Measurements from ENCODE around the gene TDRD7.

DNA sequence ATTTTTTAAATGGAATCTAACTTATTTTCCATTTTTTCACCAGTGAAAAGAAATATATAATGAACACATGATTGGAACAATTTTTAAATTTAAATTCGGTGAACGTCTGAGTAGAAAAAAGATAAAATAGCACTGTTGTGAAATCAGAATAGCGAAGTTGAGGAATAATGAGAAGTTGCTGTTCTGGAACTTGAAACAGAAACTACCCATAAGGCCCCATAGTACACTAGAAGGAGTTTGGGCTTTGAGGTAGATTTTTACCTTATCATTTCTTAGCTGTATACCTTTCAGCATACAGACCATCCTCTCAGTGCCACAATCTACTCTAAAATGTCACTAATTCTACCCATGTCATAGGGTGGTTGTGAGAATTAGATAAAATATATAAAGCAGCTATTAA is 35.1 kb downstream of the TDRD7 start:
- TF ChIP-seq POLR2A (IDR thresholded peaks at IDR 0.05; ENCODE audit: low read depth, low read length) (no peak), POLR2AphosphoS5 (IDR thresholded peaks at IDR 0.05; ENCODE audit: low read depth, low read length) (no peak)
